GM19455 (cell line): ENCODE data around the gene AKR1D1.

ENCODE experiments used
- ATAC-seq: cut with Tn5 transposase; IDR thresholded peaks from one replicate; pipeline ENCODE4 v1.9.1; 2021; ENCODE audit not compliant: unreplicated experiment

AKR1D1 gene

GRCh38 chr7:138161600-138162081 is 85.4 kb downstream of the AKR1D1 start:
- ATAC-seq, result peak; percentile 99

- ATAC-seq, result no peak
These were observed 86.0 kb downstream of the AKR1D1 start for GRCh38 chr7:138162236-138162635.

- no peak for ATAC-seq
These were observed 87.5 kb downstream of the AKR1D1 start for GRCh38 chr7:138163800-138164199.

GRCh38 chr7:138164804-138165203 is 88.5 kb downstream of the AKR1D1 start:
- ATAC-seq, result no peak

- ATAC-seq, result no peak
These were observed 90.4 kb downstream of the AKR1D1 start for GRCh38 chr7:138166681-138167080.

- no peak for ATAC-seq
These were observed 91.0 kb downstream of the AKR1D1 start for GRCh38 chr7:138167222-138167621.

GRCh38 chr7:138167869-138168296 is 91.6 kb downstream of the AKR1D1 start:
- no peak for ATAC-seq
